Fibroblast of the aortic adventitia (primary cell): ENCODE results near the gene PLSCR1. TPM values are rescaled to one million over a fixed set of nuclear protein-coding genes. Genes with fewer than 3 reads are reported as not detected.

Experiments
- DNase-seq: peaks from one replicate; pipeline ENCODE4 v3.0.0-alpha.2; 2010; ENCODE audit warnings: low read depth
- H3K4me3 ChIP-seq: 2 replicates; pipeline ENCODE4 v1.5.1; 2011; ENCODE audit warnings: low read depth, mild to moderate bottlenecking, control low read depth, low read length, moderate library complexity
- CTCF ChIP-seq: IDR thresholded peaks from 2 replicates; pipeline ENCODE4 v1.5.1; 2011; ENCODE audit warnings: mild to moderate bottlenecking, low read length, control low read depth, inconsistent platforms; ENCODE audit not compliant: insufficient read depth
- total RNA-seq: library from RNA; depleted of rRNA; stranded (reverse); fragments of >200 nt; gene quantifications from 2 replicates; pipeline ENCODE4 v1.2.3, GENCODE V29; 2012; ENCODE audit warnings: low replicate concordance

PLSCR1 gene
- total RNA-seq, 1 donor = 97.4 TPM

- TF ChIP-seq CTCF = no peak
- peak; percentile 84 for DNase-seq
- peak overlapping the region; percentile 85 for H3K4me3 ChIP-seq
Observed at GRCh38 chr3:146543461-146544001, 876 bp downstream of the PLSCR1 start.

- no peak for DNase-seq
- peak overlapping the region; percentile 85 for H3K4me3 ChIP-seq
- no peak for TF ChIP-seq CTCF
Observed at GRCh38 chr3:146542978-146543377, 1.4 kb downstream of the PLSCR1 start.

- peak; percentile 78 for DNase-seq
- H3K4me3 ChIP-seq = peak overlapping the region; percentile 85
- no peak for TF ChIP-seq CTCF
Observed at GRCh38 chr3:146542179-146542578, 2.2 kb downstream of the PLSCR1 start.

- no peak for TF ChIP-seq CTCF
- no peak for DNase-seq
- H3K4me3 ChIP-seq = peak overlapping the region; percentile 29
Observed at GRCh38 chr3:146540978-146541377, 3.4 kb downstream of the PLSCR1 start.

- H3K4me3 ChIP-seq = no peak overlapping the region
- TF ChIP-seq CTCF = no peak
- DNase-seq = no peak
Observed at GRCh38 chr3:146540236-146540635, 4.2 kb downstream of the PLSCR1 start.

GRCh38 chr3:146539315-146539714, 5.1 kb downstream of the PLSCR1 start:
- no peak for TF ChIP-seq CTCF
- H3K4me3 ChIP-seq = no peak overlapping the region
- DNase-seq = no peak

- DNase-seq = no peak
- no peak for TF ChIP-seq CTCF
- no peak overlapping the region for H3K4me3 ChIP-seq
Observed at GRCh38 chr3:146537603-146538002, 6.8 kb downstream of the PLSCR1 start.
